Measurements from ENCODE around the gene GTF2A2.

- TF ChIP-seq CTCF (IDR thresholded peaks at IDR 0.05 in 2 of 3, conservative IDR thresholded peaks at IDR 0.05 in 1 of 3; ENCODE audit: control insufficient read depth in 2 of 3, extremely low read depth in 1 of 3, insufficient read depth in 1 of 3, low read depth in 3 of 3, low read length in 3 of 3), result no peak
- no peak for TF ChIP-seq FOXM1 (IDR thresholded peaks at IDR 0.05; ENCODE audit: low read depth, low read length)
Observed at GRCh38 chr15:59689626-59690236, 32.4 kb upstream of the GTF2A2 start.
